OCI-LY3 (cell line): ENCODE results near the gene UNC93A.
"Not testable (repeated sequence)": the region's sequence is repeated elsewhere in the genome, so short reads cannot be mapped to it uniquely, and the experiment has no call there.

Experiments used
- H2AFZ ChIP-seq: fragments of 200-600, 300-600 bp; shearing (Covaris generic); 2 replicates; pipeline ENCODE4 v1.6.0; 2014; ENCODE audit warnings: antibody characterized with exemption, low read depth, low read length
- H3K27ac ChIP-seq: fragments of 200-600, 300-600 bp; sonication (generic); 2 replicates; pipeline ENCODE4 v1.5.1; 2014; ENCODE audit warnings: mild to moderate bottlenecking, low read length, moderate library complexity, mixed read lengths
- H3K27me3 ChIP-seq: fragments of 200-600, 300-600 bp; sonication (generic); 2 replicates; pipeline ENCODE4 v1.6.1; 2014; ENCODE audit warnings: low read depth, low read length, mixed read lengths
- H3K36me3 ChIP-seq: fragments of 200-600, 300-600 bp; sonication (generic); replicated peaks from 2 replicates; pipeline ENCODE3; 2014; ENCODE audit warnings: low read depth, low read length, mixed read lengths
- H3K4me1 ChIP-seq: fragments of 300-600, 200-600 bp; sonication (generic); 2 replicates; pipeline ENCODE4 v1.6.1; 2014; ENCODE audit warnings: low read length, mixed read lengths
- H3K4me2 ChIP-seq: fragments of 200-600, 300-600 bp; sonication (generic); 2 replicates; pipeline ENCODE4 v1.6.1; 2014; ENCODE audit warnings: low read length, mixed read lengths
- H3K4me3 ChIP-seq: fragments of 300-600, 200-600 bp; sonication (generic); 2 replicates; pipeline ENCODE4 v1.5.1; 2014; ENCODE audit warnings: antibody characterized with exemption, mild to moderate bottlenecking, low read length, moderate library complexity
- H3K79me2 ChIP-seq: fragments of 300-600, 200-600 bp; shearing (Covaris generic); 2 replicates; pipeline ENCODE4 v1.6.1; 2014; ENCODE audit warnings: mild to moderate bottlenecking, low read length, mixed read lengths
- H3K9ac ChIP-seq: fragments of 300-600, 200-600 bp; shearing (Covaris generic); 2 replicates; pipeline ENCODE4 v1.6.0; 2014; ENCODE audit warnings: mild to moderate bottlenecking, low read length, moderate library complexity
- H3K9me3 ChIP-seq: fragments of 200-600, 300-600 bp; shearing (Covaris generic); 2 replicates; pipeline ENCODE4 v1.6.1; 2014; ENCODE audit warnings: low read length, mixed read lengths; ENCODE audit not compliant: insufficient read depth
- H4K20me1 ChIP-seq: fragments of 200-600, 300-600 bp; sonication (generic); 2 replicates; pipeline ENCODE4 v1.6.1; 2016; ENCODE audit warnings: low read length, mixed read lengths; ENCODE audit not compliant: insufficient read depth
- EZH2phosphoT487 ChIP-seq: fragments of 200-600 bp; shearing (Covaris generic); IDR thresholded peaks from 2 replicates; pipeline ENCODE4 v1.6.1; 2018; ENCODE audit warnings: antibody characterized with exemption, mixed run types, low read depth
- TF ChIP-seq, protein P1 (sequence below): fragments of 200-600, 300-600 bp; sonication (generic); IDR thresholded peaks from 2 replicates; pipeline ENCODE4 v1.5.1; 2014; ENCODE audit warnings: antibody characterized with exemption, low read length, low read depth

UNC93A gene

DNA sequence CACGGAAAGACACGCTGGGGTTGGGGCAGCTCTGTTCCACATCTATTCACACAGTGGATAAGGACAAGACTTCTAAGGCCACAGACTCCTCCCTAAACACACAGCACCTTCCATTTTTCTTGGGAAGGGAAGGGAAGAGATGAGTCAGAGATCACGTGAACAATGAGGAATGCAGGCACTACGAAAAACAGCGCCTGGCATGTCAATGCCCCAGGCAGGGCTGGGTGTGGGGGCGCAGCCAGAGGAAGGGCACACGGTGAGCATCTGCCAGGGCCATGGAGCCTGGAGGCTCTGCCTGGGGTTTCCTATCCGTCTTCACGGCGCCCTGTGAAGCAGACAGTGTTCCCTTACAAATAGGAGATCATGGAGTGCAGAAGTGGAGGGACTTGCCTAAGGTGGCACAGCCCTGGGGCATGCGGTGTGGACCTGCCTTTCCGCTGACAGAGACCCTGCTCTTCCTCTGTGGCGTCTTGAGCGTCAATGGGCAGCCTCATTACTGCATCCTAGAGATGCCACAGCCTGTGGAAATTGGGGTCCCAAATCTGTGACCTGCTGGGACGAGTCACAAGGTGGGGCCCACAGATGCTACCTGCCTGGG lies 15.4 kb downstream of the UNC93A start:
- Histone ChIP-seq H3K4me2 (no peak overlapping the region), H3K36me3 (no peaks in the 10 kb centered on the region), H3K79me2 (no peaks in the 10 kb centered on the region), H3K9me3 (no peaks in the 10 kb centered on the region), H2AFZ (no peak overlapping the region), H3K27ac (no peak overlapping the region), H3K27me3 (no peaks in the 10 kb centered on the region), H4K20me1 (no peaks in the 10 kb centered on the region), H3K4me1 (no peaks in the 10 kb centered on the region), H3K9ac (no peak overlapping the region), H3K4me3 (no peak overlapping the region)
- no peak for TF ChIP-seq EZH2phosphoT487
- TF ChIP-seq, protein P1, sequence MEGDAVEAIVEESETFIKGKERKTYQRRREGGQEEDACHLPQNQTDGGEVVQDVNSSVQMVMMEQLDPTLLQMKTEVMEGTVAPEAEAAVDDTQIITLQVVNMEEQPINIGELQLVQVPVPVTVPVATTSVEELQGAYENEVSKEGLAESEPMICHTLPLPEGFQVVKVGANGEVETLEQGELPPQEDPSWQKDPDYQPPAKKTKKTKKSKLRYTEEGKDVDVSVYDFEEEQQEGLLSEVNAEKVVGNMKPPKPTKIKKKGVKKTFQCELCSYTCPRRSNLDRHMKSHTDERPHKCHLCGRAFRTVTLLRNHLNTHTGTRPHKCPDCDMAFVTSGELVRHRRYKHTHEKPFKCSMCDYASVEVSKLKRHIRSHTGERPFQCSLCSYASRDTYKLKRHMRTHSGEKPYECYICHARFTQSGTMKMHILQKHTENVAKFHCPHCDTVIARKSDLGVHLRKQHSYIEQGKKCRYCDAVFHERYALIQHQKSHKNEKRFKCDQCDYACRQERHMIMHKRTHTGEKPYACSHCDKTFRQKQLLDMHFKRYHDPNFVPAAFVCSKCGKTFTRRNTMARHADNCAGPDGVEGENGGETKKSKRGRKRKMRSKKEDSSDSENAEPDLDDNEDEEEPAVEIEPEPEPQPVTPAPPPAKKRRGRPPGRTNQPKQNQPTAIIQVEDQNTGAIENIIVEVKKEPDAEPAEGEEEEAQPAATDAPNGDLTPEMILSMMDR = no peak

GRCh38 chr6:167307342-167307955 lies 16.3 kb downstream of the UNC93A start:
- Histone ChIP-seq H3K9me3 (no peaks in the 10 kb centered on the region), H3K4me3 (no peak overlapping the region), H4K20me1 (no peaks in the 10 kb centered on the region), H3K27me3 (no peaks in the 10 kb centered on the region), H3K79me2 (no peaks in the 10 kb centered on the region), H2AFZ (no peak overlapping the region), H3K27ac (no peak overlapping the region), H3K4me2 (no peak overlapping the region), H3K36me3 (no peaks in the 10 kb centered on the region), H3K9ac (no peak overlapping the region), H3K4me1 (no peaks in the 10 kb centered on the region)
- TF ChIP-seq EZH2phosphoT487 = no peak
- TF ChIP-seq, protein P1 = no peak

DNA sequence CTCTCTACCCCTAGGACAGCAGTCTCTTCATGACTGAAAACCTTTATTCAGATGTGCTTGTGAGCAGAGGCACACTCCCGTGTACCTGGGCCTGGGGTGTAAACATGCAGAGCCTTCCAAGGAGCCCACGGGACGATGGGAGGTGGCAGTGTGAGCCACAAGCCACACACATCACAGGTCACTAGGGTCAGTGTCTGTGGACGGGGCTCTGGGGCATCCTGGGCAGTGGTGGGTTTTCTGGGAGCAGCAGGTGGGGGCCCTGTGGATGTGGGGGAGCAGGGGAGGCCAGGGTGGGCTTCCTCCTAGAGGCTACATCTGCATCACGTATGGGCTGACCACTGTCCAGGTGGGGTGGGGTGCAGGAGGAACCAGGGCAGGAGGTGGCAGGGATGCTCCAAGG lies 17.1 kb downstream of the UNC93A start:
- no peaks in the 10 kb centered on the region for H3K36me3 ChIP-seq
- no peaks in the 10 kb centered on the region for H3K4me1 ChIP-seq
- H3K27ac ChIP-seq = no peak overlapping the region
- H3K79me2 ChIP-seq = no peaks in the 10 kb centered on the region
- H4K20me1 ChIP-seq = no peaks in the 10 kb centered on the region
- TF ChIP-seq, protein P1 = no peak
- TF ChIP-seq EZH2phosphoT487 = no peak
- no peaks in the 10 kb centered on the region for H3K27me3 ChIP-seq
- H3K9ac ChIP-seq = no peak overlapping the region
- no peaks in the 10 kb centered on the region for H3K9me3 ChIP-seq
- no peak overlapping the region for H3K4me3 ChIP-seq
- no peak overlapping the region for H3K4me2 ChIP-seq
- no peak overlapping the region for H2AFZ ChIP-seq

DNA sequence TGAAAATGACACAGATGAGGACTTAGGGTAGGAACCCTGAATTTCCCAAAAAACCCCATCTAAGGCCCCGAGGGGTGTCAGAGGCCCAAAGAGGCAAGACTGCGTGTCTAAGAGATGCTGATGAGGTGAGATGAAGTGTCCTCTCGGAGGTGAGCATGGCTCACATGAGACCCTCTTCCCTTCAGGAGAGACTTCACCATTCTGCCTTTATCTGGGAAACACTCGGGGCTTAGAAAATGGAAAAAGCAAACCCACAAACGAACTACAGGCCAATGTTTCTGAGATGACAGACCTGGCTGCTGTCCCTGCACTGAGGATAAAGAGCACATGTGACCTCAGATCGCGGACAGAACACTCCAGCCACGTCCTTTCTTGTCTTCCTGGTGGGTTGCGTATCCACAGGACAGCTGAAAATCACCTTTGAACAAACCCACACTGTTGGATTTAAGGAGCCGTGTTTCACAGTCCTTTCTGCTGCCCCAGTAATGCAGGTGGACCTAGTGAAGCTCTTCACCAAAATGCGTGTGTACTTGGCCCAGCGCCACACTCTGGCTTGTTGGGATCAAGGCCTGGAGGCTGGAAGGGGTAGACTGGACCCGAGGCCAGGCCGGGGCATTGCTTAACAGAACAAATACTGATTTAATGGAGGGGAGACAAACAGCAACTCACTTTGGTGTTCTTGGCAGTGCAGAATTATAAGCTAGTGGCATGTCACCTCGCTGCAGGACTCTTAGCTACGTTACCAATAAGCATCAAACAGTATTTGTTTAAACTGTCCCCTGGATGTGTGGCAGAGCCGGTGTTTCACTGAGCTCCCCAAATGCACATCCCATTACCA lies 18.5 kb downstream of the UNC93A start:
- not testable (repeated sequence) for H3K27ac ChIP-seq, H3K36me3 ChIP-seq, H3K79me2 ChIP-seq, H3K9me3 ChIP-seq, H3K4me3 ChIP-seq, H4K20me1 ChIP-seq, H3K9ac ChIP-seq, H2AFZ ChIP-seq, H3K27me3 ChIP-seq, H3K4me2 ChIP-seq, H3K4me1 ChIP-seq
